Coronary artery (tissue), 2 donors: ENCODE data around the gene HOXB8.

Experiments
- DNase-seq: peaks from one replicate; pipeline ENCODE4 v3.0.0-alpha.2; 2017; ENCODE audit warnings: low spot score
- H3K27ac ChIP-seq, 2 donors: fragments of 200-600 bp; sonication (generic); one replicate each; pipeline ENCODE4 v1.5.1; 2016 to 2019
- H3K4me3 ChIP-seq: fragments of 200-600 bp; sonication (generic); 2 replicates; pipeline ENCODE4 v1.5.1; 2016; ENCODE audit warnings: mild to moderate bottlenecking, moderate library complexity
- CTCF ChIP-seq: fragments of 200-600 bp; sonication (generic); IDR thresholded peaks from one replicate; pipeline ENCODE4 v1.5.1; 2019; ENCODE audit warnings: antibody characterized with exemption

Gene HOXB8

GRCh38 chr17:48601207-48601538 lies 13.9 kb downstream of the HOXB8 start:
- Histone ChIP-seq H3K4me3 (no peak overlapping the region), H3K27ac (no peak overlapping the region)
- no peak for DNase-seq
- TF ChIP-seq CTCF = no peak

- DNase-seq = no peak
- Histone ChIP-seq H3K27ac (no peak overlapping the region), H3K4me3 (no peak overlapping the region)
- no peak for TF ChIP-seq CTCF
Observed at GRCh38 chr17:48600244-48601098, 14.6 kb downstream of the HOXB8 start.

- DNase-seq = no peak
- Histone ChIP-seq H3K27ac (no peak overlapping the region), H3K4me3 (no peak overlapping the region)
- no peak for TF ChIP-seq CTCF
Observed at GRCh38 chr17:48599354-48599753, 15.7 kb downstream of the HOXB8 start.

GRCh38 chr17:48598736-48599135 lies 16.4 kb downstream of the HOXB8 start:
- DNase-seq = no peak
- no peak for TF ChIP-seq CTCF
- Histone ChIP-seq H3K4me3 (no peak overlapping the region), H3K27ac (no peak overlapping the region)

GRCh38 chr17:48597778-48598631 lies 17.1 kb downstream of the HOXB8 start:
- DNase-seq = no peak
- TF ChIP-seq CTCF = no peak
- Histone ChIP-seq H3K27ac (peak overlapping the region in 1 of 2 donors; percentile 43), H3K4me3 (peak overlapping the region; percentile 69)

- no peak for DNase-seq
- Histone ChIP-seq H3K27ac (peak overlapping the region in 1 of 2 donors; percentile 43), H3K4me3 (peak overlapping the region; percentile 69)
- TF ChIP-seq CTCF = no peak
Observed at GRCh38 chr17:48597528-48597777, 17.6 kb downstream of the HOXB8 start.
